ENCODE measurements around the gene RNU1-2. TPM values are rescaled to one million over a fixed set of nuclear protein-coding genes. Genes with fewer than 3 reads are reported as not detected.
"Not testable (repeated sequence)": the region's sequence is repeated elsewhere in the genome, so short reads cannot be mapped to it uniquely, and the experiment has no call there.

RNU1-2 gene
- polyA plus RNA-seq, 1 donor from 2014 or later = not detected

- not testable (repeated sequence) for H3K4me2 ChIP-seq (ENCODE audit: low read length); H4K20me1 ChIP-seq (ENCODE audit: insufficient read depth); H3K4me3 ChIP-seq (ENCODE audit: low read length); H3K9me3 ChIP-seq (ENCODE audit: low read length); H2AFZ ChIP-seq (ENCODE audit: low read depth, low read length); H3K36me3 ChIP-seq (ENCODE audit: insufficient read depth, low read length); H3K27me3 ChIP-seq (ENCODE audit: insufficient read depth, low read depth, low read length); H3K9ac ChIP-seq (ENCODE audit: low read length); H3K27ac ChIP-seq (ENCODE audit: low read length); H3K79me2 ChIP-seq (replicated peaks; ENCODE audit: insufficient read depth, low read length); H3F3A ChIP-seq (ENCODE audit: insufficient read depth, low read length, poor library complexity, severe bottlenecking); H3K9me2 ChIP-seq (ENCODE audit: insufficient read depth, low read length)
Measured at GRCh38 chr1:16933945-16934344, 38.2 kb downstream of the RNU1-2 start.

GRCh38 chr1:16936580-16936979, 40.8 kb downstream of the RNU1-2 start:
- H3K9ac ChIP-seq (ENCODE audit: low read length); H3K36me3 ChIP-seq (ENCODE audit: insufficient read depth, low read length): not testable (repeated sequence)

GRCh38 chr1:16938351-16939321, 42.9 kb downstream of the RNU1-2 start:
- Histone ChIP-seq H3K4me2 (ENCODE audit: low read length) (no peak overlapping the region), H3K79me2 (replicated peaks; ENCODE audit: insufficient read depth, low read length) (no peaks in the 10 kb centered on the region), H3K4me3 (ENCODE audit: low read length) (no peak overlapping the region), H3F3A (ENCODE audit: insufficient read depth, low read length, poor library complexity, severe bottlenecking) (no peaks in the 10 kb centered on the region), H3K9me3 (ENCODE audit: low read length) (no peaks in the 10 kb centered on the region), H2AFZ (ENCODE audit: low read depth, low read length) (no peak overlapping the region), H3K9ac (ENCODE audit: low read length) (no peak overlapping the region), H3K27me3 (ENCODE audit: insufficient read depth, low read depth, low read length) (no peaks in the 10 kb centered on the region), H3K36me3 (ENCODE audit: insufficient read depth, low read length) (no peaks in the 10 kb centered on the region), H3K9me2 (ENCODE audit: insufficient read depth, low read length) (no peaks in the 10 kb centered on the region), H3K27ac (ENCODE audit: low read length) (no peak overlapping the region), H4K20me1 (ENCODE audit: insufficient read depth) (no peaks in the 10 kb centered on the region)
- TF ChIP-seq EZH2 (IDR thresholded peaks at IDR 0.05; ENCODE audit: borderline replicate concordance, insufficient read depth, low read length, poor library complexity, severe bottlenecking) = no peak
- no peak for TF ChIP-seq POLR2AphosphoS5 (IDR thresholded peaks at IDR 0.05)
- no peak for TF ChIP-seq SMC3 (conservative IDR thresholded peaks at IDR 0.05; ENCODE audit: poor library complexity)
- no peak for TF ChIP-seq EP300 (conservative IDR thresholded peaks at IDR 0.05; ENCODE audit: poor library complexity, severe bottlenecking)
- no peak for TF ChIP-seq RAD21 (conservative IDR thresholded peaks at IDR 0.05)
- no peak for TF ChIP-seq CTCF (IDR thresholded peaks at IDR 0.05; ENCODE audit: poor library complexity, severe bottlenecking)

More at GRCh38 chr1:16936580-16936979, 40.8 kb downstream of the RNU1-2 start:
- H3K9me3 ChIP-seq (ENCODE audit: low read length); H3F3A ChIP-seq (ENCODE audit: insufficient read depth, low read length, poor library complexity, severe bottlenecking); H3K4me3 ChIP-seq (ENCODE audit: low read length); H3K9me2 ChIP-seq (ENCODE audit: insufficient read depth, low read length); H3K79me2 ChIP-seq (replicated peaks; ENCODE audit: insufficient read depth, low read length); H3K4me2 ChIP-seq (ENCODE audit: low read length); H2AFZ ChIP-seq (ENCODE audit: low read depth, low read length); H4K20me1 ChIP-seq (ENCODE audit: insufficient read depth); H3K27ac ChIP-seq (ENCODE audit: low read length); H3K27me3 ChIP-seq (ENCODE audit: insufficient read depth, low read depth, low read length): not testable (repeated sequence)

DNA sequence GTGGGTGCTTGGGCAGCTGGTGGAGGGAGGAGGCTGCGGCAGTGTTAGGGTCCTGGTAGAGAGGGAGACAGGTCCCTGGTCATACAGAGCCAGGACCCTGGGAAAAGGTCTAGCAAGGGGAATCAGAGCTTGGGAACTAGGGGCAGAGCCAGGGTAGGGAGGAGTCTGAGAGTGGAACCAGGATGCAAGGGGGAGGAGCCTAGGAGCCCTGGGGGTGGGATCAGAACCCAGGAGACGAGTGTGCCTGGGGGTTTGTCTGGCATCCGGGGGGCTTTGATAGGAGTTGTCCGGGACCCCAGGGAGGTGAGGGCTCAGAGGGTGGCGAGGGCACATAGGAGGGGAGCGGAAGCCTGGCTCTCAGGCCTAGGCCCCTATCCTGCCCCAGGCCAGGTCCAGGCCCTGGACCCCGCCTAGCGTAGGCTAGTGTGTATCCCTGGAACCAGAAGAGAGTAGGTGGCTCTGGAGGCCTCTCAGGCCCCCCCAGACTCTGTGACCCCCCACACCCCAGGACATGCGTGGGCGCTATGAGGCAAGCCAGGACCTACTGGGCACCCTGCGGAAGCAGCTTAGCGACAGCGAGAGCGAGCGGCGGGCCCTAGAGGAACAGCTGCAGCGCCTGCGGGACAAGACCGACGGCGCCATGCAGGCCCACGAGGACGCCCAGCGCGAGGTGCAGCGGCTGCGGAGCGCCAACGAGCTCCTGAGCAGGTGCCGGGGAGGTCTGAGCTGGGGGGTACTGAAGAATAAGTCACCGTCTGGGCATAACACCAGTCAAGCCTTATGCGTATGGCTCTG, 43.8 kb downstream of the RNU1-2 start:
- H3K9ac ChIP-seq (ENCODE audit: low read length); H3K4me2 ChIP-seq (ENCODE audit: low read length); H2AFZ ChIP-seq (ENCODE audit: low read depth, low read length); H3K4me3 ChIP-seq (ENCODE audit: low read length); H3K9me3 ChIP-seq (ENCODE audit: low read length); H3F3A ChIP-seq (ENCODE audit: insufficient read depth, low read length, poor library complexity, severe bottlenecking); H3K9me2 ChIP-seq (ENCODE audit: insufficient read depth, low read length); H3K79me2 ChIP-seq (replicated peaks; ENCODE audit: insufficient read depth, low read length); H3K27ac ChIP-seq (ENCODE audit: low read length); H3K27me3 ChIP-seq (ENCODE audit: insufficient read depth, low read depth, low read length); H3K36me3 ChIP-seq (ENCODE audit: insufficient read depth, low read length); H4K20me1 ChIP-seq (ENCODE audit: insufficient read depth): not testable (repeated sequence)
